Ovary (tissue), 3 donors: ENCODE results near the gene SLC38A3.

ENCODE experiments used
- CTCF ChIP-seq, 3 donors: fragments of 450-650 bp in 2 of 3; fragments of 200-600 bp in 1 of 3; IDR thresholded peaks; one replicate each; pipeline versions ENCODE4 v1.5.1 to v1.8.0; 2016 to 2022; ENCODE audit warnings: antibody characterized with exemption in 3 of 3, mild to moderate bottlenecking in 1 of 3
- POLR2A ChIP-seq: fragments of 450-650 bp; IDR thresholded peaks from one replicate; pipeline ENCODE4 v1.6.1; 2017; ENCODE audit warnings: antibody characterized with exemption, mild to moderate bottlenecking, moderate library complexity
- donor health status: DM: no; HTN: no; CAD: no.

GRCh38 chr3:50189274-50189673 is 15.8 kb upstream of the SLC38A3 start:
- TF ChIP-seq CTCF (IDR thresholded peaks at IDR 0.05) (peak; percentile 54 to 58 (median 55)), POLR2A (no peak)
